ENCODE data around the gene BMPR2. TPM values are rescaled to one million over a fixed set of nuclear protein-coding genes. Genes with fewer than 3 reads are reported as not detected.
"Not testable (repeated sequence)": the region's sequence is repeated elsewhere in the genome, so short reads cannot be mapped to it uniquely, and the experiment has no call there.

The BMPR2 gene
- total and polyA plus RNA-seq, 2 experiments from 2014 or later: 12.7 to 24.9 TPM

DNA sequence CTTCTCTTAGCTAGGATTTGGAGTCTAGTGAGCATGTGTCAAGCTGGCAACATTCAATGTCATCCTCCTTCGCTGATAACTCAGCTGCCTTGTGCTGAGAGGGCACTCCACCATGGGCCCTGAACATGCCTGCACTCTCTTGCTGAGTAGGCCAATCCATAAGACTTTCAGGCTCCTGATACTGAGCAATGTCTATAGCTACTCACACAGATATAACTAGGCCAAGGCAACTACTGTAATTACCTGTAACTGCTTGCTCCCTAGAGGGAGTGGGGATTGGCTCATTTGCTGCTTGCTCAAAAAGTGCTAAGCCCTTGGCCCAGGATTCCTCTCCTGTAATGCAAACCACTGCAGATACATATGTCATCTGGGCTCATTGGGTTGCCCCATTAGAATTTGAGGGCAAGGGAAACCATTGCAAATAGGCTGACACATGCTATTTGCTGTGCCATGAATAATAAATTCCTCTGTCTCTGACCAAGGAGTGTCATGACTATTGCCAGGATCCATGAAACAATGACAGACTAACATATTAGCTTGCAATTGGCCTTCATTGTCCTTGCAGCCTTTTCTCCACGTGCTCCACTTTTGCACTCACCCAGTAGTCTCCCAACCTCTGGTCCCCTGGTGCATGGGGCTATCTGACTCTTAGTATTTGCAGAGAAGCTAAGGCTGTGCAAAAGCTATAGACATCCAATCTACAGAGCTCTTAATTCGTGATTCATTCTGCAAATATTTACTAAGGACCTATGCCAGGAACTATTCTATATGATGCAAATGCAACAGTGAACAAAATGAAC is 36.9 kb upstream of the BMPR2 start:
- TF ChIP-seq, protein P1, sequence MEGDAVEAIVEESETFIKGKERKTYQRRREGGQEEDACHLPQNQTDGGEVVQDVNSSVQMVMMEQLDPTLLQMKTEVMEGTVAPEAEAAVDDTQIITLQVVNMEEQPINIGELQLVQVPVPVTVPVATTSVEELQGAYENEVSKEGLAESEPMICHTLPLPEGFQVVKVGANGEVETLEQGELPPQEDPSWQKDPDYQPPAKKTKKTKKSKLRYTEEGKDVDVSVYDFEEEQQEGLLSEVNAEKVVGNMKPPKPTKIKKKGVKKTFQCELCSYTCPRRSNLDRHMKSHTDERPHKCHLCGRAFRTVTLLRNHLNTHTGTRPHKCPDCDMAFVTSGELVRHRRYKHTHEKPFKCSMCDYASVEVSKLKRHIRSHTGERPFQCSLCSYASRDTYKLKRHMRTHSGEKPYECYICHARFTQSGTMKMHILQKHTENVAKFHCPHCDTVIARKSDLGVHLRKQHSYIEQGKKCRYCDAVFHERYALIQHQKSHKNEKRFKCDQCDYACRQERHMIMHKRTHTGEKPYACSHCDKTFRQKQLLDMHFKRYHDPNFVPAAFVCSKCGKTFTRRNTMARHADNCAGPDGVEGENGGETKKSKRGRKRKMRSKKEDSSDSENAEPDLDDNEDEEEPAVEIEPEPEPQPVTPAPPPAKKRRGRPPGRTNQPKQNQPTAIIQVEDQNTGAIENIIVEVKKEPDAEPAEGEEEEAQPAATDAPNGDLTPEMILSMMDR (IDR thresholded peaks at IDR 0.05; ENCODE audit: low read depth, low read length): no peak
- peak in 1 of 2 donors; percentile 57 for DNase-seq (ENCODE audit: low read depth in 1 of 2, low spot score in 1 of 2)

DNA sequence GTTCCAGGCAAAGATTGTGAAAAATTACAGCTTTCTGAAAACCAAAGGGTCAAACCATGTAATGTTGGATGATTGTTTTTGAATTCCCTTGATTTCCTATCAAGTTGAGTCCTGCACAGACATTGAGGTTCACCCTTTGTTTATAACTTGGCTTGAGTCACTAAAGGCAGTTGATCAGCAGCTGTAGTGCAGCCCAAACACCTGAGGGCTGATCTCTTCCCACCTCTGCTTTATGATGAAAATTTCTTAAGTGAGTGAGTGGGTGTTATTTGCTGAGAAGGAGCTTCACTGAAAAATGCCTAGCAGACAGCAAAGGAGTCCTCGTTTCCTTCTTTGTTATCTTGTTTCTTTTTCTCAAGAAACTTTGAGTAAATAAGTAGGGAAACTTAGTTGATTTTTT is 31.9 kb upstream of the BMPR2 start:
- H3K9me3 ChIP-seq (ENCODE audit: low read depth): no peaks in the 10 kb centered on the region
- no peak overlapping the region for H3K4me3 ChIP-seq
- no peaks in the 10 kb centered on the region for H3K36me3 ChIP-seq
- no peaks in the 10 kb centered on the region for H3K4me1 ChIP-seq (ENCODE audit: low read depth)
- no peaks in the 10 kb centered on the region for H3K27me3 ChIP-seq
- no peak for DNase-seq (ENCODE audit: low read depth in 1 of 2, low spot score in 1 of 2)
- TF ChIP-seq, protein P1 (IDR thresholded peaks at IDR 0.05; ENCODE audit: low read depth, low read length): no peak
- H3K27ac ChIP-seq: no peak overlapping the region

More for the DNA sequence above, 36.9 kb upstream of the BMPR2 start:
- Histone ChIP-seq H3K36me3 (no peaks in the 10 kb centered on the region), H3K27ac (no peak overlapping the region), H3K27me3 (no peaks in the 10 kb centered on the region), H3K9me3 (ENCODE audit: low read depth) (no peaks in the 10 kb centered on the region), H3K4me1 (ENCODE audit: low read depth) (no peaks in the 10 kb centered on the region), H3K4me3 (no peak overlapping the region)

DNA sequence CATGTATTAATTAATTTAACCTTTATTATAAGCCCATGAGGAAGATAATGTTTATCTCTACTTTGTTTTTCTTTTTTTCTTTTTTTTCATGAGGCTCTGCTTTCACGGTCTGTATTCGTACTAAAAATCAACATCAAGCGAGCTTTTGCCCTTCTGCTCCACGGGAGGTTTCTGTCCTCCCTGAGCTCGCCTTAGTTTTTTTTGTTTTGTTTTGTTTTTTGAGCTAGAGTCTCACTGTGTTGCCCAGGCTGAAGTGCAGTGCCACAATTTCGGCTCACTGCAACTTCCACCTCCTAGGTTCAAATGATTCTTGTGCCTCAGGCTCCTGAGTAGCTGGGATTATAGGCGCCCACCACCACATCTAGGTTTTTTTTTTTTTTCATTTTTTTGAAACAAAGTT is 29.9 kb upstream of the BMPR2 start:
- no peaks in the 10 kb centered on the region for H3K36me3 ChIP-seq
- no peaks in the 10 kb centered on the region for H3K4me1 ChIP-seq (ENCODE audit: low read depth)
- peak in 1 of 2 donors; percentile 7 for DNase-seq (ENCODE audit: low read depth in 1 of 2, low spot score in 1 of 2)
- H3K9me3 ChIP-seq (ENCODE audit: low read depth): no peaks in the 10 kb centered on the region
- no peak overlapping the region for H3K4me3 ChIP-seq
- H3K27ac ChIP-seq: no peak overlapping the region
- no peaks in the 10 kb centered on the region for H3K27me3 ChIP-seq
- TF ChIP-seq, protein P1 (IDR thresholded peaks at IDR 0.05; ENCODE audit: low read depth, low read length): no peak

DNA sequence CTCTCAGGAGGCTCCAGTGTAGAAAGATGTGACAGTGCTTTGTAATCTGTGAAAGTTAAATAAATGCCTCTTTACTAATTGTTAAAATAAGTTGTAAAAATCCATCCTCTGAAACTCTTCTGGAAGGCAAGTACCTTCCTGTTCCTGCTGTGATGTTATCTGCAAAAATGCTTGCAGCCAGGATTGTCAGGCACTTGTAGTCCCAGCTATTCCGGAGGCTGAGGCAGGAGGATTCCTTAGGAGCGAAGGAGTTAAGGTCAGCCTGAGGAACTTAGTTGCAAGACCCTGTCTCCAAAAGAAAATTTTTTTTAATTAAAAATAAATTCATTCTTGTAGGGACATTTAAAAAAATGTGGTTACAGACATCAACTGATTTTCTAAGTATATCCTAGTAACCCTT is 22.7 kb upstream of the BMPR2 start:
- Histone ChIP-seq H3K4me3 (no peak overlapping the region), H3K9me3 (ENCODE audit: low read depth) (no peaks in the 10 kb centered on the region), H3K27ac (no peak overlapping the region), H3K27me3 (no peaks in the 10 kb centered on the region), H3K4me1 (ENCODE audit: low read depth) (no peaks in the 10 kb centered on the region), H3K36me3 (no peaks in the 10 kb centered on the region)
- DNase-seq (ENCODE audit: low read depth in 1 of 2, low spot score in 1 of 2): no peak
- TF ChIP-seq, protein P1 (IDR thresholded peaks at IDR 0.05; ENCODE audit: low read depth, low read length): no peak

DNA sequence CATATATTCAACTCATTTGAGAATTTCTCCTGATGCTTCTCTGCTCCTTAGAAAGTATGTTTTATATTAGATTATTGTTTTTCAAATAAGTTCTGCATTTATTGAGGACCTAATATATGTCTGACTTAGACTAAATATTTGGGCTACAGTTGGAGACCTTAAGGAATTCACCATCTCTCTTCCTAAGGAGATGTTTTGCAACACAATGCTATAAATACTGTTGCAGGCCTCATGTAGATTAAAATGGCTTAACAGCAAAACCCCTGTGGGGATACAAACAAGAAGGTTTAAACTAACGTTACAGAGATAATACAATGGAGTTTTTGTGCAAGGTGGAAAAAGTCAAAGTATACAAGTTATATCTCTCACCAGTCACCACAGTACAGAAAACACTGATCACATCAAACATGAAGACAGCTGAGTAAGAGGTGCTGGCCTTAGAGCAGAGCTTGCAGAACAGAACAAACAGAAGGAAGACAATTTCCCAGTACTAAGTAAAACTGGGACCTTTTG is 20.1 kb upstream of the BMPR2 start:
- Histone ChIP-seq H3K9me3 (ENCODE audit: low read depth) (no peaks in the 10 kb centered on the region), H3K27ac (peak overlapping the region; percentile 11), H3K4me3 (no peak overlapping the region), H3K4me1 (ENCODE audit: low read depth) (no peaks in the 10 kb centered on the region), H3K27me3 (no peaks in the 10 kb centered on the region), H3K36me3 (no peaks in the 10 kb centered on the region)
- DNase-seq (ENCODE audit: low read depth in 1 of 2, low spot score in 1 of 2): no peak
- TF ChIP-seq, protein P1 (IDR thresholded peaks at IDR 0.05; ENCODE audit: low read depth, low read length): no peak

DNA sequence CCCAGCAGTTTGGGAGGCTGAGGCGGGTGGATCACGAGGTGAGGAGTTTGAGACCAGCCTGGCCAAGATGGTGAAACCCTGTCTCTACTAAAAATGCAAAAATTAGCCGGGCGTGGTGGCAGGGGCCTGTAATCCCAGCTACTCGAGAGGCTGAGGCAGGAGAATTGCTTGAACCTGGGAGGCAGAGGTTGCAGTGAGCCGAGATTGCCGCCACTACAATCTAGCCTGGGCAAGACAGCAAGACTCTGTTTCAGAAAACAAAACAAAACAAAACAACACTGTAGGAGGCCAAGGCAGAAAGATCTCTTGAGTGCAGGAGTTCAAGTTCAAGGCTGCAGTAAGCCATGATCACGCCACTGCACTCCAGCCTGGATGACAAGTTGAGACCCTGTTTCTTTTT is 17.2 kb upstream of the BMPR2 start:
- DNase-seq (ENCODE audit: low read depth in 1 of 2, low spot score in 1 of 2); H3K9me3 ChIP-seq (ENCODE audit: low read depth); H3K36me3 ChIP-seq; H3K27me3 ChIP-seq; H3K27ac ChIP-seq; H3K4me3 ChIP-seq; H3K4me1 ChIP-seq (ENCODE audit: low read depth): not testable (repeated sequence)

All from cardiac muscle cell (in vitro differentiated cells and primary cell).